ENCODE data around the gene CENPA.
"Not testable (repeated sequence)": the region's sequence is repeated elsewhere in the genome, so short reads cannot be mapped to it uniquely, and the experiment has no call there.

- TF ChIP-seq EZH2 (IDR thresholded peaks at IDR 0.05; ENCODE audit: borderline replicate concordance, low read length); CTCF (conservative IDR thresholded peaks at IDR 0.05 in 1 of 2, IDR thresholded peaks at IDR 0.05 in 1 of 2; ENCODE audit: extremely low read depth in 1 of 2, insufficient read depth in 1 of 2, low read depth in 1 of 2, low read length in 2 of 2): not testable (repeated sequence)
Observed at GRCh38 chr2:26750467-26750866, 35.4 kb upstream of the CENPA start.

Measured in mammary epithelial cell (primary cell).